GM20000 (cell line): Measurements from ENCODE around the gene RIMS4.

Experiments
- DNase-seq: peaks from one replicate; pipeline ENCODE4 v3.0.0; 2012; ENCODE audit warnings: low spot score
- CTCF ChIP-seq: IDR thresholded peaks from 2 replicates; pipeline ENCODE4 v1.5.1; 2012; ENCODE audit warnings: mild to moderate bottlenecking, control low read depth; ENCODE audit errors: extremely low read depth, missing control alignments

The RIMS4 gene

DNA sequence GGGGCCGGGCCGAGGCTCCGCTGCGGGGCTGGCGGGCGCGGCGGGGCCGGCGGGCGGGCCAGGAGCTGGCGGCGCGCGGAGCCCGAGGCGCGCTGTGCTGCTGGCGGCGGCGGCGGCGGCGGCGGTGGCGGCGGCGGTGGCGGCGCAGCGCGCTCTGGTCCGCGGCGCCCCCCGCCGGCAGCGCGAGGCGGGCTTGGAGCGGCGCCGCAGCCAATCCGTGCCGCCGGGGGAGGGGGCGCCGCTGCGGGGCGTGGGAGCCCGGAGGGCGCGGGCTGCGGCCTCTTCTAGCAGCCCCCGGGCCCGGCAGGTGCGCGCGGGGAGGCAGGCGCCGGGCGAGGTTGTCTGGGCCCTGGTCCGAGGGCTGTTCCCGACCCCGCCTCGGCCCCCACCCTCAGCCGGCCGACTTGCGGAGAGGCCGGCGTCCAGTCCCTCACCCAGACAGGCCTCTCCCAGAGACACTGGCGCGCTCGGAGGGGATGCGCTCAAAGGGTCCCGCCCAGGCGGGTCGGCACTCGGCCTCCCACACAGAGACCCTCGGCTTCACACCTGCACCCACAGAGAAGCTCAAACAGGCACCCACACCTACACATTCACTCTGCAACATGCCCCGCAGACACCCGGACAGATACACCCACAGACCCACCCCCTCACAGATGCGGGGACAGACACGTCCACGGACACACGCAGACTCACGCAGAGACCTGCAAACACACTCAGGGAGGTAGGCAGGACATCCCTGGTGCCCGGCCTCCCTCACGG is at the start of gene RIMS4:
RIMS4 (minus strand) TSS at position 156 of the 759 bp plus-strand sequence. CDS start 275 bp downstream, outside the sequence.
- peak; percentile 61 for DNase-seq
- TF ChIP-seq CTCF, result no peak

- no peak for DNase-seq
- TF ChIP-seq CTCF, result no peak
Observed at GRCh38 chr20:44858606-44859360, 48.4 kb upstream of the RIMS4 start.

DNA sequence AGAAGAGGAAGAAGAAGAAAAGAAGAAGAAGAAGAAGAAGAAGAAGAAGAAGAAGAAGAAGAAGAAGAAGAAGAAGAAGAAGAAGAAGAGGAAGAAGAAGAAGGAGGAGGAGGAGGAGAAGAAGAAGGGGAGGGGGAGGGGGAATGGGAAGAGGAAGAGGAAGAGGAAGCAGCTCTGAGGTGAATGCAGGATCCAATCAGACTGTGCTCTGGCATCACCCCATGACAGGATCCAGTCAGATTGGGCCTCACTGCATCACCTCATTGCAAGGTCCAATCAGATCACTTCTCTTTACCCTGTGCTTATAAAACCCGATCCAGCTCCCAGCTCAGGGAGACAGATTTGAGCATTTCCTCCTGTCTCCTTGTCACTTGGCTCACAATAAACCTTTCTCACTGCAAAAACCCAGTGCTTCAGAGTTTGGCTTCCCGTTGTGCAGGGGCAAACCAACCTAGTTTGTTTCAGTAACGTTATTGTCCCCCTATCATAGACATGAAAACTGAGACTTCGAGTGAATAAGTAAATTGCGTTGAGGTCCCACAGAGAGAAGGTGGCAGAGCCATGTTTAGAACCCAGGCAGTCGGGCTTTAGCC is 46.6 kb upstream of the RIMS4 start:
- no peak for TF ChIP-seq CTCF

GRCh38 chr20:44856442-44856841 is 46.1 kb upstream of the RIMS4 start:
- no peak for DNase-seq
- no peak for TF ChIP-seq CTCF

More for the DNA sequence above, 46.6 kb upstream of the RIMS4 start:
- no peak for DNase-seq

- no peak for DNase-seq
- no peak for TF ChIP-seq CTCF
Observed at GRCh38 chr20:44851545-44851944, 41.2 kb upstream of the RIMS4 start.

GRCh38 chr20:44850837-44851236 is 40.5 kb upstream of the RIMS4 start:
- DNase-seq, result no peak
- no peak for TF ChIP-seq CTCF

DNA sequence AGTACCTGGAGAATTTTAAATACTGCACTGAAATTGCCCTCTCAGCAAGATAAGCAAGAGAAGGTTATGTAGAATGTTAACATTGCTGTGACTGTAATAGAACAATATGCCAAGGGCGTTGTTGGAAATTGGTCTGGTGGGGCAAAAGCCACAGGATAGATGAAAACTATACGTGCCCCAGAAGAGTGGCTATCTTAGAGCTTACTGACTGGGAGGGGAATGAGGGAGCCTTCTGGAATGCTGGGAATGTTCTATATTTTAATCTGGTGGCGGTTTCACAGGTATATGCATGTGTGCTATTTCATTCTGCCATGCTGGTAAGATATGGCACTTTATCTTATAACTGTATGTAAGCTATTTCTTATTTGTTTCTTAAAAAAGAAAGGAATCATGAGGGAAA is 39.9 kb upstream of the RIMS4 start:
- TF ChIP-seq CTCF, result no peak
- no peak for DNase-seq
